GM12872 (cell line): Measurements from ENCODE around the gene PTH1R.

ENCODE experiments used
- TF ChIP-seq, protein P1 (sequence below): IDR thresholded peaks from 3 replicates; pipeline ENCODE4 v1.5.1; 2011; ENCODE audit warnings: low read depth, mild to moderate bottlenecking, low read length, moderate library complexity; ENCODE audit not compliant: insufficient read depth

The PTH1R gene

DNA sequence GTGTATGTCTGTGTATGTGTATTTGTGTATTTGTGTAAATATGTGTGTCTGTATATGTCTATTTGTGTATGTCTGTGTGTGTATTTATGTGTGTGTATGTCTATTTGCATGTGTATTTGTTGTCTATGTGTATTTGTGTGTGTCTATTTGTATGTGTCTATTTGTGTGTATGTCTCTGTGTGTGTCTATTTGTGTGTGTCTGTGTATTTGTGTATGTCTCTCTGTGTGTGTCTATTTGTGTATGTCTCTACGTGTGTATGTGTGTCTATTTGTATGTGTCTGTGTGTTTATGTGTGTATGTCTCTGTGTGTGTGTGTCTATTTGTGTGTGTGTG lies 30.4 kb downstream of the PTH1R start:
- TF ChIP-seq, protein P1, sequence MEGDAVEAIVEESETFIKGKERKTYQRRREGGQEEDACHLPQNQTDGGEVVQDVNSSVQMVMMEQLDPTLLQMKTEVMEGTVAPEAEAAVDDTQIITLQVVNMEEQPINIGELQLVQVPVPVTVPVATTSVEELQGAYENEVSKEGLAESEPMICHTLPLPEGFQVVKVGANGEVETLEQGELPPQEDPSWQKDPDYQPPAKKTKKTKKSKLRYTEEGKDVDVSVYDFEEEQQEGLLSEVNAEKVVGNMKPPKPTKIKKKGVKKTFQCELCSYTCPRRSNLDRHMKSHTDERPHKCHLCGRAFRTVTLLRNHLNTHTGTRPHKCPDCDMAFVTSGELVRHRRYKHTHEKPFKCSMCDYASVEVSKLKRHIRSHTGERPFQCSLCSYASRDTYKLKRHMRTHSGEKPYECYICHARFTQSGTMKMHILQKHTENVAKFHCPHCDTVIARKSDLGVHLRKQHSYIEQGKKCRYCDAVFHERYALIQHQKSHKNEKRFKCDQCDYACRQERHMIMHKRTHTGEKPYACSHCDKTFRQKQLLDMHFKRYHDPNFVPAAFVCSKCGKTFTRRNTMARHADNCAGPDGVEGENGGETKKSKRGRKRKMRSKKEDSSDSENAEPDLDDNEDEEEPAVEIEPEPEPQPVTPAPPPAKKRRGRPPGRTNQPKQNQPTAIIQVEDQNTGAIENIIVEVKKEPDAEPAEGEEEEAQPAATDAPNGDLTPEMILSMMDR, result no peak

DNA sequence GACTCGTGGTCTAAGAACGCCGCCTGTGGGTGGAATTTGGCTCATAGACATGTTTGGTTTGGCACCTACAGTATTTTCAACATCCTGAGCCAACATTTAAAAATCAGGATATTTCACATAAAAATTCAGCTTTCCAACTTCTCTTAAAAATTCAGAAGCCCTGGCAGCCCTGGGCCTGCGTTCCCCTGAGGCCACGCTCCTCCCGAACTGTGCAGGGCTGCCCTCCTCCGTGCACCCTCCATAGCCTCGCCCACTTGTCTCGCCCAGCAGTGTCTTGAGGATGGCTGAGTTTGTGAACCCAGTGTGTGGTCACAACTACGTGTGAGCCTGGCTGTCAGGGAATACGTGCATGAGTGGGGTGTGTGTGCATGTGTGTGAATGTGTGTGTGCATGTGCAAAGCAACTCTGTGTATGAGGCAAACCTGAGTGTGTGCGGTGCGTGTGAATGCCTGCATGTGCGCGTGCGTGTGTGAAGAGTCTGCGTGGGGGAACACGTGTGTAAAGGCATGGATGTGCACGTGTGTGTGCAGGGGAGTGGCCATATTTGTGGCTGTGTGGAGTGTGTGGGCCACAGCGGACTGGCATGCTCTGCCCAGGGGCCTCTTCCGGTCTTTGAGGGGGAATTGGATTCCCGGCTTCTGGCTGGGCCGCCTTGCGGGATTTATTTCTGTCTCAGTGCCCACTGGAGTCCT lies 30.9 kb downstream of the PTH1R start:
- TF ChIP-seq, protein P1, result no peak

DNA sequence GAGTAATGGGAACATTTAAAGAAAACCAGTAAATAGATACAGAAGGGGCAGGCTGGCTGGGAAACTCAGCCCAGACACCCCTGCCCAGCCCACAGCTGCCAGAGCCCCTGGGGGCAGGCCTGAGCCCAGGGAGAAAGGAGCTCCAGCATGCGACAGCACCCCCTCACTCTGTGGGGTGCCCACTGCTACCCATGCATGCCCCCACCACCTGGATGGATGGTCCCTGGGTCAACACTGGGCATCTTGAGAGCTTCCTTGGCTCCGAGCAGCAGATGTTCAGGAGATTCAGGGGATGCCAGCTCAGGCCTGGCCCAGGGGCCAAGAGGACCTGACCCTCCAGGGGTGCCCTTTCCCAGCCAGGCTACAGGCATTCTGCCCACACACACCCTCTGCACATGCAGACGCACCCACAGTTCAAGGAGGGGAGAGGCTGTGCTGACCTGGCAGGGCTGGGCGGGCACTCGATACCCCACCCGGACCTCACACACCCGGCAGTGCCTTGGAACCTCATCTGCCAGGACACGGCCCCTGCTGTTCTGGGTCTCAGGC lies 31.5 kb downstream of the PTH1R start:
- TF ChIP-seq, protein P1, result no peak

DNA sequence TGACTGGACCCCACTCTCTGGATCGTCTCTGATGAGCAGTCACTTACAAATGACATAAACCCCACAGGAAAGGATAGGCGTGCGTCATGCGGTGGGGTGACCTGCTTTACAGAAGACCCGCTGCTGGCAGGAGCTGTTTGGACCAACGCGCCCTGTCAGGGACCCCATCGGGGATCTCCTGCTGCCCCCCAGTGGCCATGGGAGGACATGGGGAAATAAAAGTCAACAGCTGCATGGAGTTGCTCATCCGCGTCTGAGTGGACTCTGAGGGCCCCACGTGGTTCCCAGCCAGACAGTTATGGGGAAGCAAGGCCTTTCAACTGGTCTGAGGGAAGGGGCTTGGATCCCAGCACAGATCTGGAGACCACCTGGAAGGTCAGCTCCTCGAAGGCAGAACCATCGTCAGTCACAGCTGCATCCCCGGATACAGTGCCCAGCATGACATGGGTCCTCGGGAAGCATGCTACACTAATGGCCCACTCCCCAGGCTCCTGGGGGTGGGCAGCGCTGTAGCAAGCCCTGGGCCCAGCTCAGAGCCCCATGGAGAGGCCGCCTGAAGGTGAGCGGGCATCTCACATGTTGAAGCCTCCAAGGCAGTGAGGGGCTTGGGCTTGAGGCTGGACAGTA lies 32.1 kb downstream of the PTH1R start:
- TF ChIP-seq, protein P1, result peak; percentile 92

DNA sequence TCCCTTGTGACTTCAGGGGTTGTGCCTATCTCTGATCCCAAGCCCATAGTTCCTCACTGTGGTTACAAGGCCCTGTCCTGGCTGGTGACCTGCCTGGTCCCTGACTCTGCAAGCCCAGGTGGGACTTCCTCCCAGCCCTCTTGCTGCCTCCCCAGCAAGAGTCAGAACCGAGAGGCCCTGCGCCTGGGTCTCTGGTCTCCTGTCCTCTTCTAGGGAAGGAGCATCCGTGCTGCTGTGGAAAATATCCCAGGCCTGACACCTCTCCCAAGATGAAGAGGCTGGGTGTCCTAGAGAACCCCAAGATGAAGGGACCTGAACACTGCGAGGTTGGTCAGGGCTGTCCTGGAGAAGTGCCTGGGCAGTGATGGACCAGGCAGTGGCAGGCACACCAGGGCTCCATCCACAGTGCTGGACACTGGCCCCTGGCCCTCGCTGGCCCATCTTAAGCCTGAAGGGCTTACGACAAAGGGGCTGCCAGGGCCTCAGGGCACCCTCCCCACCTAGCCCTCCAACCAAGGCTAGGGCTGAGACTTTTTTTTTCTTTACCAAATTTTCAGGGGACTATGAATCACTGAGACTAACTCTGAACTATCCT lies 32.7 kb downstream of the PTH1R start:
- TF ChIP-seq, protein P1, result no peak

DNA sequence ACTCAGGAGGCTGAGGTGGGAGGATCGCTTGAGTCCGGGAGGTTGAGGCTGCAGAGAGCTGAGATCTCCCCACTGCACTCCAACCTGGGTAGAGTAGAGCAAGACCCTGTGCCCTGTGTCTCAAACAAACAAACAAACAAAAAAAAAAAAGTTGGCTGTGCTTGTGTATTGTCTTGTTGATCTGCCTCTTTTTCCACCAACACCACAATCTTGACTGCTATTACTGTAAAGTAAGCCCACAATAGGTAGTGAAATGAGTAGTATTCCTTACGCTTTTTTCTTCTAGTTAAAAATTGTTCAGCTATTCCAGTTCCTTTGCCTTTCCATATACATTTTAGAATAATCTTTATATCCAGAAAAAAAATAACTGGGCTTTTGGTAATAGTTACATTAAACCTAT lies 35.5 kb downstream of the PTH1R start:
- TF ChIP-seq, protein P1, result no peak

DNA sequence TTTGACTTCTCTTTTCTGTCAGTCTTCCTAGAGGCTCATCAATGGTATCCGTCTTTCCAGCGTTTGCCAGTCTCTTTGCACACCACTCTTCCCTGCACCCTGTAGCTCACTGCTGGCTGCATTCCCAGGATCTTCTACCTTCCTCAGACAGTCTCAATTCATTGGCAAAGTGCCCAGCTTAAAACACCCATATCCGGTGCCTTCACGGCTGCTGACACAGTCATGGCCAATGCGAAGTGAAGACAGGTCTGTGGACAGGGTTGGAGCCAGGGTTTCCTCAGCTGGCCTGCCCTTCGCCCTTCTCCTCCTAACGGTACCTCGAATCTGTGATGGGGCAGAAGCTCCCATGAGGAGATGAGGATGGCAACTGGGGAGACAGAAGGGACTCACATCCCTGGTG lies 36.1 kb downstream of the PTH1R start:
- TF ChIP-seq, protein P1, result no peak
